Adipocyte (in vitro differentiated cells): ENCODE measurements around the gene PSMB7.
"Not testable (repeated sequence)": the region's sequence is repeated elsewhere in the genome, so short reads cannot be mapped to it uniquely, and the experiment has no call there.

ENCODE experiments used
- DNase-seq: peaks from one replicate; pipeline ENCODE4 v3.0.0-alpha.2; 2015; ENCODE audit warnings: low read depth
- H3K27me3 ChIP-seq: replicated peaks from 2 replicates; pipeline ENCODE4 v1.7.0; 2013; ENCODE audit warnings: mild to moderate bottlenecking, low read length, moderate library complexity; ENCODE audit not compliant: control insufficient read depth, insufficient read depth
- H3K36me3 ChIP-seq: 2 replicates; pipeline ENCODE4 v1.7.0; 2013; ENCODE audit warnings: low read length, mild to moderate bottlenecking, moderate library complexity; ENCODE audit not compliant: control insufficient read depth, insufficient read depth, severe bottlenecking
- H3K4me1 ChIP-seq: 2 replicates; pipeline ENCODE4 v1.7.0; 2013; ENCODE audit warnings: mild to moderate bottlenecking, low read length, moderate library complexity; ENCODE audit not compliant: control insufficient read depth, insufficient read depth
- H3K4me3 ChIP-seq: 2 replicates; pipeline ENCODE4 v1.7.0; 2013; ENCODE audit warnings: mild to moderate bottlenecking, low read length, moderate library complexity
- H3K9ac ChIP-seq: 2 replicates; pipeline ENCODE4 v1.7.0; 2013; ENCODE audit warnings: mild to moderate bottlenecking, low read length, moderate library complexity
- H3K9me3 ChIP-seq: 2 replicates; pipeline ENCODE4 v1.7.0; 2013; ENCODE audit warnings: mild to moderate bottlenecking, low read length, moderate library complexity; ENCODE audit not compliant: control insufficient read depth

Gene PSMB7

GRCh38 chr9:124441291-124441690 is 26.0 kb upstream of the PSMB7 start:
- Histone ChIP-seq H3K4me1 (no peaks in the 10 kb centered on the region), H3K9ac (no peak overlapping the region), H3K27me3 (peaks cover 31% of the 10 kb centered on the region), H3K36me3 (no peaks in the 10 kb centered on the region), H3K9me3 (peaks cover 16% of the 10 kb centered on the region), H3K4me3 (no peak overlapping the region)
- DNase-seq = no peak

- Histone ChIP-seq H3K36me3 (no peaks in the 10 kb centered on the region), H3K9me3 (peaks cover 16% of the 10 kb centered on the region), H3K9ac (no peak overlapping the region), H3K4me1 (no peaks in the 10 kb centered on the region), H3K4me3 (no peak overlapping the region), H3K27me3 (peaks cover 29% of the 10 kb centered on the region)
- DNase-seq = no peak
These were observed 25.5 kb upstream of the PSMB7 start for GRCh38 chr9:124440786-124441185.

- no peaks in the 10 kb centered on the region for H3K4me1 ChIP-seq
- no peak overlapping the region for H3K4me3 ChIP-seq
- H3K36me3 ChIP-seq = no peaks in the 10 kb centered on the region
- no peak overlapping the region for H3K9ac ChIP-seq
- peaks cover 16% of the 10 kb centered on the region for H3K9me3 ChIP-seq
- DNase-seq = no peak
- peaks cover 27% of the 10 kb centered on the region for H3K27me3 ChIP-seq
These were observed 24.5 kb upstream of the PSMB7 start for GRCh38 chr9:124439686-124440243.

GRCh38 chr9:124439086-124439485 is 23.8 kb upstream of the PSMB7 start:
- Histone ChIP-seq H3K4me3 (no peak overlapping the region), H3K4me1 (no peaks in the 10 kb centered on the region), H3K9me3 (peaks cover 16% of the 10 kb centered on the region), H3K36me3 (no peaks in the 10 kb centered on the region), H3K9ac (no peak overlapping the region), H3K27me3 (peaks cover 30% of the 10 kb centered on the region)
- no peak for DNase-seq

- Histone ChIP-seq H3K4me3 (no peak overlapping the region), H3K27me3 (peaks cover 36% of the 10 kb centered on the region), H3K36me3 (no peaks in the 10 kb centered on the region), H3K4me1 (no peaks in the 10 kb centered on the region), H3K9ac (no peak overlapping the region), H3K9me3 (peaks cover 16% of the 10 kb centered on the region)
- no peak for DNase-seq
These were observed 22.8 kb upstream of the PSMB7 start for GRCh38 chr9:124438091-124438490.

- no peak for DNase-seq
- peaks cover 42% of the 10 kb centered on the region for H3K27me3 ChIP-seq
- no peaks in the 10 kb centered on the region for H3K4me1 ChIP-seq
- no peak overlapping the region for H3K9ac ChIP-seq
- no peak overlapping the region for H3K4me3 ChIP-seq
- no peaks in the 10 kb centered on the region for H3K36me3 ChIP-seq
- peaks cover 13% of the 10 kb centered on the region for H3K9me3 ChIP-seq
These were observed 21.8 kb upstream of the PSMB7 start for GRCh38 chr9:124437086-124437485.

GRCh38 chr9:124436320-124436719 is 21.1 kb upstream of the PSMB7 start:
- no peak overlapping the region for H3K4me3 ChIP-seq
- peaks cover 36% of the 10 kb centered on the region for H3K27me3 ChIP-seq
- H3K4me1 ChIP-seq = no peaks in the 10 kb centered on the region
- peaks cover 12% of the 10 kb centered on the region for H3K9me3 ChIP-seq
- DNase-seq = no peak
- H3K36me3 ChIP-seq = no peaks in the 10 kb centered on the region
- no peak overlapping the region for H3K9ac ChIP-seq

- peaks cover 15% of the 10 kb centered on the region for H3K27me3 ChIP-seq
- DNase-seq = no peak
- no peak overlapping the region for H3K4me3 ChIP-seq
- no peaks in the 10 kb centered on the region for H3K36me3 ChIP-seq
- H3K4me1 ChIP-seq = no peaks in the 10 kb centered on the region
- H3K9ac ChIP-seq = no peak overlapping the region
- H3K9me3 ChIP-seq = peaks cover 2% of the 10 kb centered on the region
These were observed 14.3 kb upstream of the PSMB7 start for GRCh38 chr9:124429530-124429867.

GRCh38 chr9:124428751-124429529 is 13.7 kb upstream of the PSMB7 start:
- peaks cover 2% of the 10 kb centered on the region for H3K9me3 ChIP-seq

GRCh38 chr9:124427281-124427680 is 12.0 kb upstream of the PSMB7 start:
- H3K4me1 ChIP-seq = no peaks in the 10 kb centered on the region
- no peaks in the 10 kb centered on the region for H3K36me3 ChIP-seq
- H3K9ac ChIP-seq = no peak overlapping the region
- DNase-seq = no peak
- H3K9me3 ChIP-seq = no peaks in the 10 kb centered on the region
- peaks cover 8% of the 10 kb centered on the region for H3K27me3 ChIP-seq
- no peak overlapping the region for H3K4me3 ChIP-seq

More at GRCh38 chr9:124428751-124429529, 13.7 kb upstream of the PSMB7 start:
- Histone ChIP-seq H3K4me1 (no peaks in the 10 kb centered on the region), H3K9ac (no peak overlapping the region), H3K27me3 (peaks cover 12% of the 10 kb centered on the region), H3K4me3 (no peak overlapping the region), H3K36me3 (no peaks in the 10 kb centered on the region)
- no peak for DNase-seq

GRCh38 chr9:124426361-124426760 is 11.1 kb upstream of the PSMB7 start:
- no peak overlapping the region for H3K4me3 ChIP-seq
- H3K27me3 ChIP-seq = peaks cover 7% of the 10 kb centered on the region
- DNase-seq = no peak
- no peaks in the 10 kb centered on the region for H3K4me1 ChIP-seq
- H3K9ac ChIP-seq = no peak overlapping the region
- H3K9me3 ChIP-seq = no peaks in the 10 kb centered on the region
- H3K36me3 ChIP-seq = no peaks in the 10 kb centered on the region

GRCh38 chr9:124425733-124426132 is 10.5 kb upstream of the PSMB7 start:
- not testable (repeated sequence) for H3K9me3 ChIP-seq, H3K4me3 ChIP-seq, H3K36me3 ChIP-seq, DNase-seq, H3K9ac ChIP-seq, H3K27me3 ChIP-seq, H3K4me1 ChIP-seq
